NCI-H2171 treated with DMSO at 0.1 percent for 48 hours (cell line): ENCODE data around the gene MFN2.
"Not testable (repeated sequence)": the region's sequence is repeated elsewhere in the genome, so short reads cannot be mapped to it uniquely, and the experiment has no call there.

Experiments
- DNase-seq: peaks from one replicate; lab custom pipeline; 2025; lab: John Stamatoyannopoulos, UW

Gene MFN2

DNA sequence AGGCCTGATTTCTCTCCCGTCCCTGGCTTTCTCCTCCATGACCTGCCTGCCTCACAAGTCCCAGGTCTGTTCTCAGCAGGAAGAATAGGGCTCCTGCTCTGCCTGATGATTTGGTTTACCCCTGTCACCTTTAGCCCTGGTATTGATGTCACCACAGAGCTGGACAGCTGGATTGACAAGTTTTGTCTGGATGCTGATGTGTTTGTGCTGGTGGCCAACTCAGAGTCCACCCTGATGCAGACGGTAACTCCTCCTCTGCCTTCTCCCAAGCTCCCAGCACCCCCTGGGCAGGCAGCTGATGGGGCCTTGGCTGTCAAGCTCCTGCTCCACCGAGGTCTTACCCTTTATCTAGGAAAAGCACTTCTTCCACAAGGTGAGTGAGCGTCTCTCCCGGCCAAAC is 18.4 kb downstream of the MFN2 start:
- no peak for DNase-seq

DNA sequence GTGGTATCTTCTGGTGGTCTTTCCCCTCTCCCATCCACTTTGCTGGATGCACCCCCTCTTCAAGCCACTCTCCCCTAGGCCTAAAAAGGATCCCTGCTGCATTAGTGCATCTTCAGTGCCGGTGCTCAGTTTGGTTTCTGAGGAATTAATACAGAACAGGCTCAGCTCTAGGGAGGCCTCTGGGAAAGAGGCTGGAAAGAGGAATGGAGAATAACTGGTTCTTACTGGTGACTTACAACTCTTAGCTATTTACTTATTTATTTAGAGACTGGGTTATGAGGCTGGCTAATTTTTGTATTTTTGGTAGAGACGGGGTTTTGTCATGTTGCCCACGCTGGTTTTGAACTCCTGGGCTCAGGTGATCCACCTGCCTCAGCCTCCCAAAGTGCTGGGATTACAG is 19.0 kb downstream of the MFN2 start:
- DNase-seq: no peak

DNA sequence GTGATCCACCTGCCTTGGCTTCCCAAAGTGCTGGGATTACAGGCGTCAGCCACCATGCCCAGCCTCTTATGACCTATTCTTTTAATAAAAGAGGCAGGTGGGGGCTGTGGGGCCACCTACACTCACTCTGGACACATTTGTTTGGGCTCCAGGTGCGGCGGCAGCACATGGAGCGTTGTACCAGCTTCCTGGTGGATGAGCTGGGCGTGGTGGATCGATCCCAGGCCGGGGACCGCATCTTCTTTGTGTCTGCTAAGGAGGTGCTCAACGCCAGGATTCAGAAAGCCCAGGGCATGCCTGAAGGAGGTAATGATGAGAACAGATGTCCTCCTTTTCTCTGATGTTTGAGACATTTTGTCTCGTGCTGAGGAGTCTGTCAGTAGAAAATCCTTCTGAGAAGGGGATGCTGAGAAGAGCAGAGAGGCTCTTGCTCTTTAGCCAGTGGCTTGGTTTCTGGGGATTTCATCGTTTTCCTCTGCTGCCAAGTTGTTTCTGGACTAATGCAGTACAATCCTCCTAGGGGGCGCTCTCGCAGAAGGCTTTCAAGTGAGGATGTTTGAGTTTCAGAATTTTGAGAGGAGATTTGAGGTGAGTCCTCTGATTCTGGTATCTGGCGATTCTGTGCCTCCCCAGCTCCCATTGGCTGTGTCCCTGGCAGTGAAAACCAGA is 21.1 kb downstream of the MFN2 start:
- DNase-seq: peak; percentile 16

DNA sequence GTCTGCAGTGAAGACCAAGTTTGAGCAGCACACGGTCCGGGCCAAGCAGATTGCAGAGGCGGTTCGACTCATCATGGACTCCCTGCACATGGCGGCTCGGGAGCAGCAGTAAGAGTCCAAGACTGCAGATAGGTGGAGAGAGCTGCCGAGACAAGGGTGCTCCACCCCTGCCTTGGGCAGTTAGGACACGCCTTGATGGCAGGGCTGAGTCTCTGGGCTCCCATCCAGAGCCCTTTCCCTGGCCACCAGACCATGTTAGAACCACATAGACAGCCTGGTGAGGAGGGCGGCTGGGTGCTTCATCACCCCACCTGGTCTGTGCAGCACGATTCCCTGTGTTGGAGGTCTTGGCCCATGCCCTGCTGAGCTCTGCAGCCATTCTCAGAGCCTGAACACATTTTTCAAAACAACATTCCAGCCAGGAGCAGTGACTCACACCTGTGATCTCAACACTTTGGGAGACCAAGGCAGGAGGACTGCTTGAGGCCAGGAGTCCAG is 21.8 kb downstream of the MFN2 start:
- DNase-seq: no peak

DNA sequence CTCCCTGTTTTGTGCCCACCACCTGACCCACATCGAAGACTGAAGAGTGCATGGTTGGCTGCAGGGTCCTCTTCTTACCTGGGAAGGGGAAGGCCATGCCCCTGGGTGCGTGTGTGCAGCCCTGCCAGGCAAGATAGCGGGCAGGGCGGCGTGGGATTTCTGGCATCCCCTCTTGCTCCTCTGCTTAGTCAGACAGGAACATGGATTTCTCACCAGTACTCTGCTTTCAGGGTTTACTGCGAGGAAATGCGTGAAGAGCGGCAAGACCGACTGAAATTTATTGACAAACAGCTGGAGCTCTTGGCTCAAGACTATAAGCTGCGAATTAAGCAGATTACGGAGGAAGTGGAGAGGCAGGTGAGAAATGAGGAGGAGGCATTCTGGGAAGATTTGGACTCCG is 23.5 kb downstream of the MFN2 start:
- no peak for DNase-seq

DNA sequence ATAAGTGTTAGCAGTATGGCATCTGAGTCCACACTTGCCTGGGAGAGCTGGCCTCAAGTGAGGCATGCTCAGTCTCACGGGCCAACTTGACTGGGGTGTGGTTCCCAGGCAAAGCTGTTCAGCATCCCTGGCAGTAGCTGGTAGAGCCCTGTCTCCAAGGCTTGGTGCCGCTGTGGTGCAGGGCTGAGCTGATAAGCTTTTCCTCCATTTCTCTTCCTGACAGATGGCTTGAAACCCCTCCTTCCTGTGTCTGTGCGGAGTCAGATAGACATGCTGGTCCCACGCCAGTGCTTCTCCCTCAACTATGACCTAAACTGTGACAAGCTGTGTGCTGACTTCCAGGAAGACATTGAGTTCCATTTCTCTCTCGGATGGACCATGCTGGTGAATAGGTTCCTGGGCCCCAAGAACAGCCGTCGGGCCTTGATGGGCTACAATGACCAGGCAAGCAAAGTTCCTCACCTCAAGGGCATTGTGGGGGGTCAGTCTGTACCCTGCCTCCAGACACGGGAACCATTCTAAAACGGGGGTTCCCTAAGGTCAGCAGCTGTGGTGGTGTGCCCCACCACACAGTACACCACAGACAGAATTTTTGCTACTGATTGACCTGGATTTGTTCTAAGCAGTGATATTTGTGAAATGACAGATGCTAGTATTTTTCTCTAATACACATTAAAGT is 25.4 kb downstream of the MFN2 start:
- DNase-seq: no peak

DNA sequence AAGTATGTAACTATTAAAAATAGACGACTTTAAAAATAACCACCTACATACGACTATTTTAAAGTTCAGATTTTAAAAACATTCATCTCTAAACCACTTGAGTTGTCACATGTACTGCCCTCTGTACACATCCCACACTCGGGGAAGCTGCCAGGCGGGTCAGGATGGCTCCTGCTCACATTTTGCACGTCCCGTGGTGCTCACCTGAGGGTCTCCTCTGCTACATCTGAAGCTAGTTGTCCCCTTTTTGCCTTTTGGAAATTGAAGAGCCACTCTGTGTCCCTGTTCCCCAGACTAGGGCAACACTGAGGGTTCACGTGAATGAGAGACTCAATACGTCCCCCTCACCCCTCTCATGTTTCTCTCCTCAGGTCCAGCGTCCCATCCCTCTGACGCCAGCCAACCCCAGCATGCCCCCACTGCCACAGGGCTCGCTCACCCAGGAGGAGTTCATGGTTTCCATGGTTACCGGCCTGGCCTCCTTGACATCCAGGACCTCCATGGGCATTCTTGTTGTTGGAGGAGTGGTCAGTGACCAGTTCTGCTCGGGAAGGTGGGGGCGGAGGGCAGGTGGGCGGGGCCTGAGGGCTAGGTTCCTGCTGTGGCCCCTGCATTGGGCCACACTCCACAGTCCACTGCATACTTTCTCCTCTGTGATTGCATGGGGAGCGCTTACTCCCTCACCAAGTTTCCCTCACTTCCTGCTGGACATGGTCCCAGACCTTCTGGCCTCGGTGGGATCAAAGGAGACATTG is 26.1 kb downstream of the MFN2 start:
- no peak for DNase-seq

DNA sequence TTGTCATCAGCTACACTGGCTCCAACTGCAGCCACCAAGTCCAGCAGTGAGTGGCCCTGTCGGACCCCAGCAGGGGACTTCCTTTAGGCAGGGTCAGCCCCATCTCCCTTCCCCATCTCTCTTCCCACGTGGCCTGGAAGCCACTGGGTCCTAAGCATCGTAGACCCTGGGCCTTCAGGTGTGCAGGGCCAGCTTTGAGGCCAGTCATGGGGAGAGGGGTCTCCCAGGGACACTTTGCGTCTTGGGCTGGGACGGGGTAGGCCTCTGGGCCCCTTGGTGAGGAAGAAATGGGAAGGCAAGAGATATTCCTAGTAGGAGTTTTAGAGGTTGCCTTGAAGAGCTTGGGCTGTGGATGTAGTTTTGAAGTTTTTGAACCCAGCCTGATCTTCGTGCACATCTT is 27.0 kb downstream of the MFN2 start:
- DNase-seq: no peak

DNA sequence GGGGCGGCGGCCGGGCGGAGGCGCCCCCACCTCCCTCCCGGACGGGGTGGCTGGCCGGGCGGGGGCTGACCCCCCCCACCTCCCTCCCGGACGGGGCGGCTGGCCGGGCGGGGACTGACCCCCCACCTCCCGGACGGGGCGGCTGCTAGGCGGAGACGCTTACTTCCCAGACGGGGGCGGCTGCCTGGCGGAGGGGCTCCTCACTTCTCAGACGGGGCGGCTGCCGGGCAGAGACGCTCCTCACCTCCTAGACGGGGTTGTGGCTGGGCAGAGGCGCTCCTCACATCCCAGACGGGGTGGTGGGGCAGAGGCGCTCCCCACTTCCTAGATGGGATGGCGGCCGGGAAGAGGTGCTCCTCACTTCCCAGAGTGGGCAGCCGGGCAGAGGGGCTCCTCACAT is 28.1 kb downstream of the MFN2 start:
- not testable (repeated sequence) for DNase-seq

DNA sequence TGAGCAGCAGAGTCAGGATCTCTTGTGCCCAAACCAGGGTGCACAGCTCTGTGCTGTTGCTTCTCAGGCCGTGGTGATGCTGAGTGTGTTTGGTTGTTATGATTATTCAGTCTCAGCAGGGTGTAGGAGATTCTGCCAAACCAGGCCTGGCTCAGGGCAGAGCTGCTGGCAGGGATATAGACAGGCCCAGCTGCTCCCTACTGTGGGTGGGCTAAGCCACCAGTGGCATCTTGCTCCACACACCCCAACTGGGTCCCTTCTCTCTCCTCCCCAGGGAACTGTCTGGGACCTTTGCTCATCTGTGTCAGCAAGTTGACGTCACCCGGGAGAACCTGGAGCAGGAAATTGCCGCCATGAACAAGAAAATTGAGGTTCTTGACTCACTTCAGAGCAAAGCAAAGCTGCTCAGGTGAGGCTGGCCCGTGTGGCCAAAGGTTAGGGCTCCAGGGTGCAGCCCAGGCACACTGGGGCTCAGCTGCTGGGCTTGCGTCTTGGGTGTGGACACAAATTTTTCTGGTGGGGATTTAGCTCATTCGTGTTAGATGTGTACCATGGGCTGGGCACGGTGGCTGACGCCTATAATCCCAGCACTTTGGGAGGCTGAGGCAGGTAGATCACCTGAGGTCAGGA is 29.2 kb downstream of the MFN2 start:
- DNase-seq: no peak

DNA sequence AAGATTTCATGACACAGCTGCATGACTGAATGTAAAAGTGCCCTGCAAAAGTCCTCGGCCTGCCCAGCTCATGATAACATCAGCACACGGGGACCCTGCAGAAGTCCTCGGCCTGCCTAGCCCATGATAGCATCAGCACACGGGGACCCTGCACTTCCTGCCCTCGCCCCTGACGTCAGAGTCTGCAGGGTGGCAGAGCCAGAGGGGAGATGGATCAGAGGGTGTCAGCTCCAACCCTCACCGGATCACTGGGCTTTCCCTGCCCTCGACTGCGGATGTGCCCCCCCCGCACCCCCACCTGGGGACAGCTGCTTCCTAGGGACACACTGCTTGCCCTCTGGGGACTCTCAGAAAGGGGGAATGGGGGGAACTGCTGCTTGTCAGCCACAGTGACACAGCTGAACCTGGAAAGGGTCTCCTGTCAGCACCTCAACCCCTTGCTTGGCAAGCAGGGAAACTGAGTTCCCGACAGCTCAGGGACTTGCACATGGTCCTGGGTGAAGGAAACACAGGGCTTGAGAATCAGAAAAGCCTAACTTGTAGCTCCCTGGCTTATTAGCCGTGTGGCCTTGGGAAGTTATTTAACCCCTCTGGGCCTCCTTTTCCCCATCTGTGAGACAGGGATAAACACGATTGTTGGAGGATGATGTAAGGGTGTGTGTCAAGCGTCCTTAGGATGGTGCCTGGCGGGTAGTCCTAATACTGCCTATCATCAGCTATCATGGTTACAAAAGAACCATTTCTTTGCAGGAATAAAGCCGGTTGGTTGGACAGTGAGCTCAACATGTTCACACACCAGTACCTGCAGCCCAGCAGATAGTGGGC is 30.7 kb downstream of the MFN2 start:
- DNase-seq: no peak

DNA sequence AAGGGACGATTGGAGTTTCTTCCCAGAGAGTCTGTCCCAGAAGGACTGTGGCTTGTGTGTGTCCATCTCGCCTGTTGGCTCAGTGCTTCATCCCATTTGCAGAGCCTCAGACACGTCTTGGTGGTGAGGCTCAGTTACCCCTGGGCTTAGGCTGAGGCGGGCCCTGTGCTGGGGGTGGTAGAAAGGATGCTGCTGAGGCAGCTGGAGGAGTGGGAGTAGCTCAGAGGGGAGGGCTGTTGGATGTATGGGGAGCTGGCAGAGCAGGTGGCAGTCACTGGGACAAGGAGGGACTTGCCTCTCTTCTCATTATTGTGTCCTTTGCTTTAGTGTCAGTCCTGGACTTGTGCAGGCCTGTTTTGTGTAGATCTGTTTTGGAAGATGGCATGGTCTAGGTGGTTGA is 31.8 kb downstream of the MFN2 start:
- peak; percentile 74 for DNase-seq

DNA sequence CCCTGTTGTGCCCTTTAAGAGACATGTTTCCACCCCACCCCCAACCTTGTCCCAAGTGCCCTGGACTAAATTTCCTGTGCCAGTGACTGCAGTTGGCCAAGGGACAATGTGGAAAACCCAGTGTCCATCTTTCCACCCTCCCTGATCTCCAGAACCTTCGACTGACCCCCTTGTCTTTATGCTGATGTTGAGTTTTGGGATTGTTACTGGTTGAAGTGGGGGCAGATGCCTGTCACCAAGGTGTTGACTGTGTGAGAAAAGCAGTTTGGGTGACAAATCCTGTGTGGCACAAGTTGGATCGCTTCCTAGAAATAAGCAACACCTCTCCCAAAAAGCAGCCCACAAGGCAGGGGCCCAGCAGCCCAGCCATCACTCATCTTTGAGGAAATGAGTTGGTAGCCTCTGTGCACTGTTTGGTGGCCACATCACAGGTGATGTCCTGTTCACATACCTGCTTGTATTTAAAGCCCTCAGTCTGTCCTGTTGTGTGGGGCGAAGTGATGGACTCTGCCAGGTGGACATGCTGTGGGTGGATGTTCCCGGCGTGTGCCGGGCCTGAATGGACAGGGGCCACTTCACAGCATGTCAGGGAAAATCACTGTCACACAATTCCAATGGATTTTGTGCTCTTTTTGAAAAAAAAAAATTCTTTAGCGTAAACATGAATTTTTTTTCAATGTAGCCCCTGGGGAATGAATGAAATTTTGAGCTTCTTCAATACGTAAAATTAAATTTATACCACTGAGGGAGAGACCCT is 32.5 kb downstream of the MFN2 start:
- no peak for DNase-seq

DNA sequence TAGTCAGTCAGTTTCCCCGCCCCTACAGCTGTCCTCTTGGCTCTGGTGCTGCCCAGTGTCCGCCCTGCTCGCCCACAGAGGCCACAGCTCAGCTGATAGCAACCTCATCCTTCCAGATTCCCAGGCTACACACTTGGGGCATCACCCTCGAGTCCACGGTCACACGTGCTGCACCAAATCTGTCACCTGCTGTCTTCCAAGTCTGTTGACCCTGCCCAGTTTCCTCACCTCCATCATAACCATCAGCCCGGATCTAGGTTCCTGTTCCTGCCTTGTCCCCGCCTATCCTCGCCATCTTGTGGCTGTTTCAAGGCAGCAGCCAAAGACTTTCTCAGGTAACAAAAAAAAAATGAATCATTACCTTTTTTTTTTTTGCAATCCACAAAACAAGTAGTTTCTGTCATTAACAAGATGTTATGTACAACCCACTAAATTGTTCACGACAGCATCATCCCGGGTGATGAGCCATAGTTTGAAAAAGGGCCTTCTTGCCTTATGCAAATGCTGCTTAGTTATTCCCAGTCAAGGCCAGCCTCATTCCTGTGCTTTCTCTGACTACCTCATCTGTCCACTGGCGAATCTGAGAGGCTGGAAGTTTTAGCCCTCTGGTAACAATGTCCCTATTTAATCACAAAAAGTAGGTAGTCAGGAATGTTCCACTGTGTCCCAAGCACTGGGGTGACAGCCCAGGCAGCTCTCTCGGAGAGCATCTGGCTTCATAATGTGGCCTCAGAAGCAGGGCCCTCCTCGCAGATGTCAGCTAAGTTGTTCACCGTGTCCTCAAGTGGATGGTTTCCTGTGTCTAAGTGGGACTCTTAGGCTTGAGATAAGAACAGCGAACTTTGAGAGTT is 34.1 kb downstream of the MFN2 start:
- peak; percentile 55 for DNase-seq

DNA sequence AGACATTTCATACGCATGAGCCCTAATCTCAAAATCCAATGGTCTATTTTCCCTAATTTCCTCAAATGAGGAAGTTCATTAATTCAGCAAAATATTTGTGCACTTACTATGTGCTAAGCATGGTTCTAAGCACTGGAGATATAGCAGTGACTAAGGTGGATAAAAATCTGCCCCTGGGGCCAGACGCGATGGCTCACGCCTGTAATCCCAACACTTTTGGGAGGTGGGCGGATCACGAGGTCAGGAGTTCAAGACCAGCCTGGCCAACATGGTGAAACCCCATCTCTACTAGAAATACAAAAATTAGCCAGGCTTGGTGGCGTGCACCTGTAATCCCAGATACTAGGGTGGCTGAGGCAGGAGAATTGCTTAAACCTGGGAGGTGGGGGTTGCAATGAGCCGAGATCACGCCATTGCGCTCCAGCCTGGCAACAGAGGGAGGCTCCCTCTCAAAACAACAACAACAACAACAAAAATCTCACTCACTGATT is 34.8 kb downstream of the MFN2 start:
- DNase-seq: no peak

DNA sequence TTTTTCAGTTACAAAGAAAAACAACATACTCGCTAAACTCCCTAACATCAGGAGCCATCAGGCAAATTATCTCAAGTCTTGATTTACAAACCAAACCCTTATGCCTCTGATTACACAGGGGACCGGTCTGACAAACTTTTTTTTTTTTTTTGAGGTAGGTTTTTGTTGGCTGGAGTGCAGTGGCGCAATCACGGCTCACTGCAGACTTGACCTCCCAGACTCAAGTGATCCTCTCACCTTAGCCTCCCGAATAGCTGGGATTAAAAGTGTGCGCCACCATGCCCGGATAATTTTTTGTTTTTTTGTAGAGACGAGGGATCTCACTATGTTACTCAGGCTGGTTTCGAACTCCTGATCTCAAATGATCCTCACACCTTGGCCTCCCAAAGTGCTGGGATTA is 35.3 kb downstream of the MFN2 start:
- no peak for DNase-seq

DNA sequence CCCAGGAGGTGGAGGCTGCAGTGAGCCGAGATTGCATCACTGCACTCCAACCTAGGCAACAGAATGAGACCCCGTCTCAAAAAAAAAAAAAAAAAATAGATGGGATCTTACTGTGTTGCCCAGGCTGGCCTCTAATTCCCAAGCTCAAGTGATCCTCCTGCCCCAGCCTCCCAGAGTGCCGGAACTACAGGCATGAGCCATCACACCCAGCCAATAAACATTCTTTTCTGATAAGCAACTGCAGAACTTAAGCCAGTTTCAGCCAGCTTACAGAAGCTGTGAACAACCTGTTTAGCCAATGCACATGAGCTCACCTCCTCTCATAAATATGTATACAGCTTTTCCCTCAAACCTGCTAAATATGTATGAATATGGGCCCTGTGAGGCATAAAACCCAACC is 35.9 kb downstream of the MFN2 start:
- no peak for DNase-seq

DNA sequence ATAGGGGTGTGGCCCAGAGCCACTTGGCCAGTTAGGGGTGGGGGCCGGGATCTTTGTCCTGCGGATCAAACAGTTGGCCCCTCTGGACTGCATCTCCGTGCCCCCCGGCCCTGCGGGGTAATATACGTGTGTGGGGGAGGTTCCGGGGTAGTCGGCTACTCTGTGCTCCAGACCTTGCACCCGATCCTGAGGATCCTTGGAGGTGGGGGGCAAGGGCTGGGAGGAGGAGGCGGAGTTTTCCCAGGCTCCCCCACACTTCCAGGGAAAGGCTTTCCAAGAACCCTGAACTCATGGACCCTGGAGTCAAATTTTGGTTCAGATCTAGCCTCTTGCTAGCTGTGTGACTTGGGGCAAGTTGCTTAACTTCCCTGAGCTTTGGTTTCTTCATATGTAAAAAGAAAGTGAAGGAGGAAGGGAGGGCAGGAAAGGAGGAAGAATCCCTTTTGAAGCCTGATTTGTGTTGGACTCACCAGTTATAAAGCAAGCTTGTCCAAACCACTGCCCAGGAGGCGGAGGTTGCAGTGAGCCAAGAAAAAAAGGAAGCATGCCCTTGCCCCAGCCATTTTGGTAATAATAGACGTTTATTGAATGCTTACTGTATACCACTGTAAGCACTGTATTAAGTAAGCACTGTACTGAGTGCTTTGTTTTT is 39.7 kb downstream of the MFN2 start:
- no peak for DNase-seq

DNA sequence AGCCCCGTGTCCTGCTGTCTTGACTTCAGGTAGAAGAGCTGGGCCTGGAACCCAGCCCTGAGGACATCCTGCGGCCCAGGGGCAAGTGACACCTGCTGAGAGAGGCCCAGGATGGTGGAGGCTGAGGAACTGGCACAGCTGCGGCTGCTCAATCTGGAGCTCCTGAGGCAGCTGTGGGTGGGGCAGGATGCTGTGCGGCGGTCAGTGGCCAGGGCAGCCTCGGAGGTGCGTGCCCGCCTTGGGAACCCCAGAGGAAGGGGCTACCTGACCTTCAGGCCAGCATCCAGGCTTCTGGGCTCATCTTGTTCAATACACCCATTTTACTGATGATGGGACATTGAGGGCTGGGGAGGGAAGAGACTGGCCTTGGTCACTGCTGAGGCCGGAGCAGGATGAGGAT is 41.4 kb downstream of the MFN2 start:
- DNase-seq: no peak
